Uterus (tissue), 4 donors: ENCODE results near the gene CDC42. TPM values are rescaled to one million over a fixed set of nuclear protein-coding genes. Genes with fewer than 3 reads are reported as not detected.

Experiments used
- DNase-seq, 2 donors: peaks; one replicate each; pipeline ENCODE4 v3.0.0-alpha.2; 2019 to 2020
- H3K27ac ChIP-seq, 2 donors: fragments of 200-600 bp; sonication (generic); 1 replicate in 1 of 2; 2 replicates in 1 of 2; pipeline ENCODE4 v1.5.1; 2016 to 2018
- H3K27me3 ChIP-seq, 2 donors: fragments of 200-600 bp; sonication (generic); one replicate each; pipeline ENCODE4 v1.5.1; 2018 to 2019; ENCODE audit warnings: control low read depth in 1 of 2
- H3K36me3 ChIP-seq, 2 donors: fragments of 200-600 bp; sonication (generic); one replicate each; pipeline ENCODE4 v1.5.1; 2019; ENCODE audit warnings: control low read depth in 1 of 2
- H3K4me1 ChIP-seq, 2 donors: fragments of 200-600 bp; sonication (generic); one replicate each; pipeline ENCODE4 v1.5.1; 2018 to 2019; ENCODE audit warnings: control low read depth in 1 of 2
- H3K4me3 ChIP-seq, 2 donors: fragments of 200-600 bp; sonication (generic); 1 replicate in 1 of 2; 2 replicates in 1 of 2; pipeline ENCODE4 v1.5.1; 2018 to 2019; ENCODE audit warnings: mild to moderate bottlenecking in 1 of 2
- H3K9me3 ChIP-seq, 2 donors: fragments of 200-600 bp; sonication (generic); one replicate each; pipeline ENCODE4 v1.5.1; 2019; ENCODE audit warnings: control low read depth in 1 of 2
- POLR2A ChIP-seq, 2 donors: fragments of 450-650 bp; IDR thresholded peaks; one replicate each; pipeline ENCODE4 v1.6.1; 2016; ENCODE audit warnings: antibody characterized with exemption in 2 of 2, mild to moderate bottlenecking in 1 of 2, moderate library complexity in 1 of 2
- intact Hi-C: fragments of 100-400 bp; cut with DNase I; formaldehyde crosslinking; loops from one replicate; pipeline ENCODE4 v1.15.1; 2023; ENCODE audit warnings: low total_unique reads
- total RNA-seq, 4 donors: library from RNA; depleted of rRNA in 3 of 4; stranded (reverse); fragments of >200 nt in 3 of 4; gene quantifications; one replicate each; pipeline versions ENCODE4 v1.1.0 to v1.2.4, GENCODE V29; 2014 to 2023
- TF ChIP-seq, protein P1 (sequence below), 4 experiments: fragments of 200-600 bp in 2 of 4; fragments of 450-650 bp in 2 of 4; sonication (generic) in 2 of 4; IDR thresholded peaks; one replicate each; pipeline ENCODE4 v1.5.1; 2016 to 2019; ENCODE audit warnings: antibody characterized with exemption in 4 of 4, mild to moderate bottlenecking in 2 of 4, moderate library complexity in 1 of 4
- donor health status: DM: yes; HTN: yes; CAD: no.

The CDC42 gene
- total RNA-seq, 4 donors from 2014 or later, result 173 to 570 (median 223) TPM

DNA sequence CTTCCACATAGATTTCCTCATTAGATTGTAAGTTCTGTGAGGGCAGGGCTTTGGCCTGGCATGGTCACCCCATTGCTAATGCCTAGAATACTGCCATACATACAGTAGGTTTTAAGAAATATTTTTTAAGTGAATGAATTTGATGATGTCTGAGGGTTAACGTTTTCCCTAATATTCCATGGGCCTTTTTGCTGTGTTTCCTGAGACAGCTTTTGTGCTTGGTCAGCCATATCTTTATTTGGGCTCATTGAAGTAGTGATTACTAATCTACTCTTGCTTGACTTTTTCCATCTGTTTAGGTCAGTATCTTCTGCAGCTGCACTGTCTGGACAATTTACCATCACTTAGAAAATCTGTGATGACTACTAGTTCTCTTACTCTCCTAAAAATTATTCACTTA, 3.5 kb downstream of the CDC42 start:
- TF ChIP-seq, protein P1, sequence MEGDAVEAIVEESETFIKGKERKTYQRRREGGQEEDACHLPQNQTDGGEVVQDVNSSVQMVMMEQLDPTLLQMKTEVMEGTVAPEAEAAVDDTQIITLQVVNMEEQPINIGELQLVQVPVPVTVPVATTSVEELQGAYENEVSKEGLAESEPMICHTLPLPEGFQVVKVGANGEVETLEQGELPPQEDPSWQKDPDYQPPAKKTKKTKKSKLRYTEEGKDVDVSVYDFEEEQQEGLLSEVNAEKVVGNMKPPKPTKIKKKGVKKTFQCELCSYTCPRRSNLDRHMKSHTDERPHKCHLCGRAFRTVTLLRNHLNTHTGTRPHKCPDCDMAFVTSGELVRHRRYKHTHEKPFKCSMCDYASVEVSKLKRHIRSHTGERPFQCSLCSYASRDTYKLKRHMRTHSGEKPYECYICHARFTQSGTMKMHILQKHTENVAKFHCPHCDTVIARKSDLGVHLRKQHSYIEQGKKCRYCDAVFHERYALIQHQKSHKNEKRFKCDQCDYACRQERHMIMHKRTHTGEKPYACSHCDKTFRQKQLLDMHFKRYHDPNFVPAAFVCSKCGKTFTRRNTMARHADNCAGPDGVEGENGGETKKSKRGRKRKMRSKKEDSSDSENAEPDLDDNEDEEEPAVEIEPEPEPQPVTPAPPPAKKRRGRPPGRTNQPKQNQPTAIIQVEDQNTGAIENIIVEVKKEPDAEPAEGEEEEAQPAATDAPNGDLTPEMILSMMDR (IDR thresholded peaks at IDR 0.05), result no peak
- no peak for TF ChIP-seq POLR2A (IDR thresholded peaks at IDR 0.05)
- intact Hi-C loops, result no loop called here
- Histone ChIP-seq H3K27ac (no peak overlapping the region), H3K4me3 (no peak overlapping the region), H3K9me3 (no peaks in the 10 kb centered on the region), H3K4me1 (peaks cover 8 to 46% of the 10 kb centered on the region in 2 donors), H3K27me3 (no peaks in the 10 kb centered on the region), H3K36me3 (no peaks in the 10 kb centered on the region)
- DNase-seq, result no peak

DNA sequence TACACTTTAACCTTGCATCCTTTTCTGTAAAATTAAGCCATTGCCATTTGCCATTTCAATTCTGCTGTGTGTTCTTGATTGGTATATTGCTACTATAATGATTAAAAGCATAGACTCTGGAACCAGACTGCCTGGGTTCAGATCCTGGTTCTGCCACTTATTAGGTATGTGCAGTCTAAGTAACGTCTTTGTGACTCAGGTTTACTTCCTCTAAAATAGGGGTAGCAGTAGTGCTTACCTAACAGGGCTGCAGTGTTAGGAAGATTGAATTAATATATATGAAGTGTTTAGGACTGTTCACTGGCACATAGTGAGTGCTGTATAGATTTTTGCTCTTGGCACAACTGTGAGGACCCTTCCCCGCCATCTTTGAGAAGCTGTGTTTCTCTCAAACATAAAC, 4.4 kb downstream of the CDC42 start:
- DNase-seq, result no peak
- TF ChIP-seq, protein P1 (IDR thresholded peaks at IDR 0.05), result no peak
- no peak for TF ChIP-seq POLR2A (IDR thresholded peaks at IDR 0.05)
- no peaks in the 10 kb centered on the region for H3K27me3 ChIP-seq
- no peak overlapping the region for H3K4me3 ChIP-seq
- intact Hi-C loops, result no loop called here
- peak overlapping the region in 1 of 2 donors; percentile 4 for H3K27ac ChIP-seq
- no peaks in the 10 kb centered on the region for H3K36me3 ChIP-seq
- peaks cover 8 to 51% of the 10 kb centered on the region in 2 donors for H3K4me1 ChIP-seq
- no peaks in the 10 kb centered on the region for H3K9me3 ChIP-seq

GRCh38 chr1:22057861-22058260, 5.4 kb downstream of the CDC42 start:
- peaks cover 8 to 56% of the 10 kb centered on the region in 2 donors for H3K4me1 ChIP-seq

DNA sequence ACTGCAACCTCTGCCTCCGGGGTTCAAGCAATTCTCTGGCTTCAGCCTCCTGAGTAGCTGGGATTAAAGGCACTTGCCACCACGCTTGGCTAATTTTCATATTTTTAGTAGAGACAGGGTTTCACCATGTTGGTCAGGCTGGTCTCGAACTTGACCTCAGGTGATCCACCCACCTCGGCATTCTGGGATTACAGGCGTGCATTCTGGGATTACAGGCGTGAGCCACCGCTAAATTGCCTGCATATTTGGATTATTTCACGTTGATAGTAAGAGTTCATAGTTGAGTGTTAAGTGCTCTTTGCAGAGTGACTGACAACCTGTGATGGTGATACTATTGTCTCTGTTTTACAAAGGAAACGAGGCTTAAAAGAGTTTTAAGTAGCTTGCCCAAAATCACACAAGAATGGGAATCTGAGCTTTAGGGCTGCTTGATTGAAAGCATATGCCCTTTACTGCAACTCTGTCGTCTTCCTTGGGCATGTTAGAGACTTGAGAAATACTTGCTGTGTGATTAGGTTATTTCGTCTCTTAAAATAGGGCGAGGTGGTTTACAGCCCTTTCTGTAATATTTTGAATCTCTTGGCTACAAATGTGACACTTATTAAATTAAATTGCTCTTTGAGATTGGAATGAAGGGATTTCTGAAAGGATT, 12.4 kb downstream of the CDC42 start:
- TF ChIP-seq, protein P1 (IDR thresholded peaks at IDR 0.05), result no peak
- no peak for TF ChIP-seq POLR2A (IDR thresholded peaks at IDR 0.05)
- H3K36me3 ChIP-seq, result no peaks in the 10 kb centered on the region
- no peak overlapping the region for H3K27ac ChIP-seq
- intact Hi-C loops, result no loop called here
- H3K4me1 ChIP-seq, result peaks cover 7 to 47% of the 10 kb centered on the region in 2 donors
- H3K4me3 ChIP-seq, result no peak overlapping the region
- no peaks in the 10 kb centered on the region for H3K27me3 ChIP-seq
- H3K9me3 ChIP-seq, result no peaks in the 10 kb centered on the region
- no peak for DNase-seq

More at GRCh38 chr1:22057861-22058260, 5.4 kb downstream of the CDC42 start:
- no peaks in the 10 kb centered on the region for H3K36me3 ChIP-seq
- no peak for TF ChIP-seq POLR2A (IDR thresholded peaks at IDR 0.05)
- TF ChIP-seq, protein P1 (IDR thresholded peaks at IDR 0.05), result no peak
- no peak overlapping the region for H3K27ac ChIP-seq
- H3K9me3 ChIP-seq, result no peaks in the 10 kb centered on the region
- no peak overlapping the region for H3K4me3 ChIP-seq
- DNase-seq, result no peak
- intact Hi-C loops, result no loop called here
- H3K27me3 ChIP-seq, result no peaks in the 10 kb centered on the region

GRCh38 chr1:22071511-22071910, 19.0 kb downstream of the CDC42 start:
- Histone ChIP-seq H3K4me1 (peaks cover under 1 to 14% of the 10 kb centered on the region in 2 donors), H3K36me3 (no peaks in the 10 kb centered on the region), H3K4me3 (no peak overlapping the region), H3K9me3 (no peaks in the 10 kb centered on the region), H3K27ac (no peak overlapping the region), H3K27me3 (no peaks in the 10 kb centered on the region)
- TF ChIP-seq, protein P1 (IDR thresholded peaks at IDR 0.05), result no peak
- no peak for TF ChIP-seq POLR2A (IDR thresholded peaks at IDR 0.05)
- no peak for DNase-seq
- intact Hi-C loops, result no loop called here
